Hepatocyte (in vitro differentiated cells): ENCODE results near the gene NRF1. TPM values are rescaled to one million over a fixed set of nuclear protein-coding genes. Genes with fewer than 3 reads are reported as not detected.

Source experiments
- DNase-seq: peaks from one replicate; pipeline ENCODE4 v3.0.0-alpha.2; 2016; ENCODE audit warnings: low spot score
- H2AFZ ChIP-seq: fragments of 200-600 bp; sonication (generic); 2 replicates; pipeline ENCODE4 v1.6.0; 2016; ENCODE audit warnings: antibody characterized with exemption, mild to moderate bottlenecking
- H3K27ac ChIP-seq: fragments of 200-600 bp; sonication (generic); 2 replicates; pipeline ENCODE4 v1.5.1; 2016; ENCODE audit warnings: mild to moderate bottlenecking
- H3K27me3 ChIP-seq: fragments of 200-600 bp; sonication (generic); 2 replicates; pipeline ENCODE4 v1.6.1; 2016
- H3K36me3 ChIP-seq: fragments of 200-600 bp; sonication (generic); replicated peaks from 2 replicates; pipeline ENCODE4 v1.5.1; 2016; ENCODE audit warnings: low read depth; ENCODE audit not compliant: insufficient read depth
- H3K4me1 ChIP-seq: fragments of 200-600 bp; sonication (generic); 2 replicates; pipeline ENCODE4 v1.5.1; 2016; ENCODE audit warnings: mild to moderate bottlenecking, moderate library complexity; ENCODE audit not compliant: insufficient read depth
- H3K4me2 ChIP-seq: fragments of 200-600 bp; sonication (generic); 2 replicates; pipeline ENCODE4 v1.6.0; 2016
- H3K4me3 ChIP-seq: fragments of 200-600 bp; sonication (generic); 2 replicates; pipeline ENCODE4 v1.5.1; 2016; ENCODE audit warnings: mild to moderate bottlenecking
- H3K79me2 ChIP-seq: fragments of 200-600 bp; sonication (generic); 2 replicates; pipeline ENCODE4 v1.6.0; 2017; ENCODE audit warnings: mild to moderate bottlenecking
- H3K9me2 ChIP-seq: fragments of 200-600 bp; sonication (generic); replicated peaks from 2 replicates; pipeline ENCODE4 v1.6.0; 2017; ENCODE audit warnings: mild to moderate bottlenecking; ENCODE audit not compliant: insufficient read depth
- H3K9me3 ChIP-seq: fragments of 200-600 bp; sonication (generic); 2 replicates; pipeline ENCODE4 v1.5.1; 2016; ENCODE audit warnings: low read depth, mild to moderate bottlenecking
- H4K20me1 ChIP-seq: fragments of 200-600 bp; sonication (generic); 2 replicates; pipeline ENCODE4 v1.6.0; 2016; ENCODE audit warnings: mild to moderate bottlenecking; ENCODE audit not compliant: insufficient read depth, poor library complexity, severe bottlenecking
- CTCF ChIP-seq: fragments of 200-600 bp; sonication (generic); IDR thresholded peaks from 2 replicates; pipeline ENCODE4 v1.5.1; 2016; ENCODE audit warnings: antibody characterized with exemption, mild to moderate bottlenecking; ENCODE audit not compliant: poor library complexity
- EZH2 ChIP-seq: fragments of 200-600 bp; sonication (generic); IDR thresholded peaks from 2 replicates; pipeline ENCODE4 v1.6.1; 2016; ENCODE audit warnings: antibody characterized with exemption, mild to moderate bottlenecking, borderline replicate concordance
- EZH2phosphoT487 ChIP-seq: fragments of 200-600 bp; sonication (generic); IDR thresholded peaks from one replicate; pipeline ENCODE4 v1.6.1; 2018; ENCODE audit warnings: antibody characterized with exemption, mild to moderate bottlenecking, low read depth, moderate library complexity; ENCODE audit not compliant: unreplicated experiment, severe bottlenecking
- WGBS: methylation state at CpG from one replicate; pipeline ENCODE4 v1.1.6; 2016; ENCODE audit warnings: low lambda C conversion rate; ENCODE audit errors: missing lambda C conversion rate; 5-methylcytosine and 5-hydroxymethylcytosine counted together
- polyA plus RNA-seq: library from polyadenylated mRNA; unstranded; fragments of >200 nt; fragmentation: Nextera tagmentation; extraction: Ambion mirVana; gene quantifications from 2 replicates; pipeline ENCODE4 v1.2.1, GENCODE V29; 2016
- total RNA-seq: library from RNA; depleted of rRNA; stranded (reverse); fragments of >200 nt; gene quantifications from 2 replicates; pipeline ENCODE4 v1.2.3, GENCODE V29; 2014

The NRF1 gene
- total and polyA plus RNA-seq, 2 experiments from 2014 or later, result 11.2 to 12.0 TPM

GRCh38 chr7:129615018-129615417 lies 3.5 kb downstream of the NRF1 start:
- H3K4me2 ChIP-seq, result peak overlapping the region; percentile 31
- no peak overlapping the region for H3K27ac ChIP-seq
- H4K20me1 ChIP-seq, result peaks cover 47% of the 10 kb centered on the region
- no peak overlapping the region for H3K4me3 ChIP-seq
- DNase-seq, result no peak
- TF ChIP-seq CTCF (no peak), EZH2phosphoT487 (no peak), EZH2 (no peak)
- no peaks in the 10 kb centered on the region for H3K9me3 ChIP-seq
- no peaks in the 10 kb centered on the region for H3K27me3 ChIP-seq
- H3K4me1 ChIP-seq, result peaks cover 17% of the 10 kb centered on the region
- WGBS, result 92% methylated on average over 1 of the region's 1 CpG
- no peaks in the 10 kb centered on the region for H3K36me3 ChIP-seq
- H3K79me2 ChIP-seq, result peaks cover 86% of the 10 kb centered on the region
- no peaks in the 10 kb centered on the region for H3K9me2 ChIP-seq
- no peak overlapping the region for H2AFZ ChIP-seq

- no peak for TF ChIP-seq EZH2
- TF ChIP-seq EZH2phosphoT487, result no peak
- TF ChIP-seq CTCF, result no peak
- Histone ChIP-seq H3K9me2 (no peaks in the 10 kb centered on the region), H3K27me3 (no peaks in the 10 kb centered on the region), H3K4me2 (no peak overlapping the region), H3K4me3 (no peak overlapping the region), H2AFZ (no peak overlapping the region), H3K4me1 (peaks cover 11% of the 10 kb centered on the region), H3K27ac (no peak overlapping the region), H3K9me3 (no peaks in the 10 kb centered on the region), H3K36me3 (no peaks in the 10 kb centered on the region), H4K20me1 (peaks cover 55% of the 10 kb centered on the region), H3K79me2 (peaks cover 90% of the 10 kb centered on the region)
- DNase-seq, result no peak
- 79% methylated on average over 4 of the region's 4 CpGs for WGBS
These were observed 5.0 kb downstream of the NRF1 start for GRCh38 chr7:129616530-129616929.

- H3K4me2 ChIP-seq, result no peak overlapping the region
- WGBS, result 93% methylated on average over 3 of the region's 3 CpGs
These were observed 5.7 kb downstream of the NRF1 start for GRCh38 chr7:129617178-129617577.

More at GRCh38 chr7:129617178-129617577, 5.7 kb downstream of the NRF1 start:
- H3K9me3 ChIP-seq, result no peaks in the 10 kb centered on the region
- H3K9me2 ChIP-seq, result no peaks in the 10 kb centered on the region
- peaks cover 11% of the 10 kb centered on the region for H3K4me1 ChIP-seq
- peaks cover 55% of the 10 kb centered on the region for H4K20me1 ChIP-seq
- TF ChIP-seq EZH2, result no peak
- TF ChIP-seq CTCF, result no peak
- TF ChIP-seq EZH2phosphoT487, result no peak
- H3K36me3 ChIP-seq, result no peaks in the 10 kb centered on the region
- H3K27ac ChIP-seq, result no peak overlapping the region
- no peak for DNase-seq
- no peaks in the 10 kb centered on the region for H3K27me3 ChIP-seq
- no peak overlapping the region for H3K4me3 ChIP-seq
- no peak overlapping the region for H2AFZ ChIP-seq
- H3K79me2 ChIP-seq, result peaks cover 96% of the 10 kb centered on the region
